Skeletal muscle cell (primary cell): ENCODE measurements around the gene PDS5B.

ENCODE experiments used
- DNase-seq: peaks from one replicate; pipeline ENCODE4 v3.0.0-alpha.2; 2010; ENCODE audit warnings: low read depth
- H3K4me3 ChIP-seq: 2 replicates; pipeline ENCODE4 v1.5.1; 2011; ENCODE audit warnings: low read depth, mild to moderate bottlenecking, control low read depth, low read length, moderate library complexity

Gene PDS5B

DNA sequence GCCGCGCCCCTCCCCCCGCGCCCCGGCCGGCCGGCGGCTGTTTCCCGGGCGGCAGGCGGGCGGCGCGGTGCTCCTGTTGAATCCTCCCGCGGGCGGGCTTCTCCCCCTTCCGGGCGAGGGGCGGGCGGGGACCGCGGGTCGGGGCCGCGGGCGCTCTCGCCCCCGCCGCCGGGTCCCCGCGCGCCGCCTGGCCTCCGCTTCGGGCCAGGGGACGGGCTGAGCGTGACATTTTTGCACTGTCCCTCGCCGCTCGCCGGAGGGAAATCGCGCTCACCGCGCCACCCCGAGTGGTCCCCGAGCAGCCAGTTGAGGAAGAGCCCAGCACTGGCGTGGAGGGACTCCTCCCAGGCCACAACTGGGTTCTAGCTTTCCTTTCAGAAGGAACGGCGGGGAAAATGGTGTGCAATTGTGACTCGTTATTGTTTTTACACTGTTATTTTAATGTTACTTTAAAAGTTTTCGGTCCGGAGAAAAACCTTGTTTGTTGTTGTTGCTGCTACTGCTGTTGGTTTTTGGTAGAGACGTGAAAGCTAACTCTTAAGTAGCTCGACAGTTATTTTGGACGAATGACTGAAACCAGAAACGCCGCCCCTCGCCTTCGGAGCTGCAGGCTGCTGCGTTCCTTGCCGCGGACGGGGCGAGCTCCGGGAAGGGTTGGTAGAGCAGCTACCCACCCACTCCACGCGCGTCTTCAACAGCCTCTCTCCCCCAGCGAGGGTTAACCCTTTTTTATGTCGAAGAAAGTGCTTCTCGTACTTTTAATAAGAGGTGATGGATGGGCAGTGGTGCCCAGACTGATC is 959 bp downstream of the PDS5B start:
- H3K4me3 ChIP-seq = peak overlapping the region; percentile 66
- DNase-seq = peak; percentile 33

DNA sequence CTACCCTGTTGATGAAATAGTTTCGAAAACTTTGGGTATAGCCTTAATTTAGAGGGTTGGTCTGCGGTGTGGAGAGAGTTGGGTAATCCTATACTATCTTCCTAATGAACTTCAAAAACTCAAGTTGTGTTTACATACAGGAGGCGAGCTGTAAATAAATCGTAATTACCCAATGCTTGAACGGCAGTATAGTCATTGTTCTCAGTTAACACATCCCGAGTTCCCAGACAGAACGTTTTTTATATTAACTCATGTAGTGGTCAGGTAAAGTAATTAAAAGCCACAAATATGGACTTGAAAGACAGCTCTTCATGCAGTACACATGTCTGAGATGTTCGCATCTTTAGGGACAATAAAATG is 1.5 kb downstream of the PDS5B start:
- DNase-seq = no peak
- peak overlapping the region; percentile 66 for H3K4me3 ChIP-seq

GRCh38 chr13:32588736-32589135 is 2.5 kb downstream of the PDS5B start:
- peak overlapping the region; percentile 66 for H3K4me3 ChIP-seq
- no peak for DNase-seq

DNA sequence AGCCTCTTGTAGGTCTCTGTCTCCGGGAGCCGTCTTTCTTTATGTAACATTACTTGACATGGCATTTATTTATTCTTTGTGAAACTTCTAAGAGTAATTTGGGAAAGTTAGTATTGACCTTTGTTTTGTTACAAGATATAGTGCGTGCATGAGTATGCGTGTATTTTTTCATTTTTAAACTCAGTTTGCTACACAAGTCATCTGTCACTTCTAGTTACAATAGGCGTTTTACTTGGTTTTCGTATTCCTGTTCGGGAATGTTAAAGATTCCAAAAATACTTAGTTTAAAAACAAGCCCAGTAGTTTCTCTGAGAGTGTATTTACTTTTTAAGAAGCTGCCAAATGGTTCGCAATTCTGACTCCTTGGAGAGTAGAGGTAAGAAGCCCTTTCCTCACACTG is 3.2 kb downstream of the PDS5B start:
- H3K4me3 ChIP-seq = peak overlapping the region; percentile 66
- no peak for DNase-seq

DNA sequence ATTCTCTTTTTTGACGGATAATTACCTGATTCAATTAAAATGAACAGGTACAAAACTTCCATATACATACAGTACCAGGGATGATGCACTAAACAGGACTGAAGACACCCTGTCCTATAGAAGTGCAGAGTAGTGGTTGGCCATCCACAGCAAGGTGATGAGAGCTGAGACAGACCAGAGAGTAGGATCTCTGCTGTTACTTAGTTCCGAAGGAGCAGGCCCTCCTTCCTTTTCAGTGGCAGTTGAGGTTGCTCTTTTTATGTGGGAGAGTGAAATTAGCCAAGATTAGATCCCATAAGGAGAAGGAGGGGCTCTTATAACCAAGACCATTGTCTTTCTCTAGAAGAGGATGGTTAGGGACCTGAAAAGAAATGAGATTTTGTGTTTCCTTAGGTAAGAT is 4.0 kb downstream of the PDS5B start:
- no peak for DNase-seq
- H3K4me3 ChIP-seq = no peak overlapping the region

- H3K4me3 ChIP-seq = no peak overlapping the region
- no peak for DNase-seq
These were observed 5.8 kb downstream of the PDS5B start for GRCh38 chr13:32592082-32592481.

DNA sequence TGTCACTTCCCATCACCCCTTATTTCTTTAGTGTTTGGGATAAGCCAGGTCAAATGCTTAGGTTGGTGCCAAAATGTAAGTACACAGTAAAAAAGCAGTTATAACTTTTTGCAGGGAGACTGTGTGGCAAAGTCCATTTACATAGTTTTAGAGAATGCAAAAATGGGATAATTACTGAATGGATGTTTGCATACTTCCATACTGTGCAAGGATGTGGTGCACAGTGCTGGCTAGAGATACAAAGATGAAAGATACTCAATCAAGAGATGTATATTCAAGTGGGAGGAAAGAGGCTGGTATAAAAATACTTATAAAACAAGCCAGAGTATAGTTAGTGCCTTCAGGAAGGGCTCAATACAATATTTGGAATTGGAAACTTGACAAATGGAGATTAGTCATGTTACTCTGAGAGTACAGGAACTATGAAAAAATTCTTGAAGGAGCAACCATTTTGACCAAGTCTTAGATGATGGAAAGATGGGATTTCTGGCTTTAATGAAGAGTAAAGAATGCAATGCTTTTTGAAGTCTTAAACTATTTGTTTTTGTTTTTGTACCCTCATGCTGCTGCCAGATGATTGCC is 8.0 kb downstream of the PDS5B start:
- DNase-seq = no peak
- H3K4me3 ChIP-seq = no peak overlapping the region

GRCh38 chr13:32595306-32595705 is 9.1 kb downstream of the PDS5B start:
- H3K4me3 ChIP-seq = no peak overlapping the region
- DNase-seq = no peak

DNA sequence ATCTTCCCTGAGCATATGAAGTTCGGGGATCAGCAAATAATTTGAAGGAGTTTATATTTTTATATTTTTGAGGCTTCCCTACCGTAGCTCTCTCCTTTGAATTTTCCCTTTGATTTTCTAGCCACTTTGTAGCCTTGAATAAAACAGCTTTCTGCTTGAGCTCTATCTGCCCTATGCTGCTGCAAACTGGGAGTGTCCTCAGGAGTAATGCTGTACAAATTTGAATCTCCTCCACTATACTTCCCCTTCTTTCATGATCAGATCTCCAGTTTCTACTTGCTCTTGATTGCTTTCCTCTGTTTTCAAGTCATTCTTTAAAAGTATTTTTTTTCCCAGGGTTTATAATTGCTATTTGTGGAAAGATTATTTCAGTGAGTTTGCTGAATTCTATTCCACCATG is 14.6 kb downstream of the PDS5B start:
- DNase-seq = no peak

GRCh38 chr13:32609428-32609827 is 23.2 kb downstream of the PDS5B start:
- no peak for DNase-seq
- H3K4me3 ChIP-seq = no peak overlapping the region

More for the DNA sequence above, 14.6 kb downstream of the PDS5B start:
- H3K4me3 ChIP-seq = no peak overlapping the region

DNA sequence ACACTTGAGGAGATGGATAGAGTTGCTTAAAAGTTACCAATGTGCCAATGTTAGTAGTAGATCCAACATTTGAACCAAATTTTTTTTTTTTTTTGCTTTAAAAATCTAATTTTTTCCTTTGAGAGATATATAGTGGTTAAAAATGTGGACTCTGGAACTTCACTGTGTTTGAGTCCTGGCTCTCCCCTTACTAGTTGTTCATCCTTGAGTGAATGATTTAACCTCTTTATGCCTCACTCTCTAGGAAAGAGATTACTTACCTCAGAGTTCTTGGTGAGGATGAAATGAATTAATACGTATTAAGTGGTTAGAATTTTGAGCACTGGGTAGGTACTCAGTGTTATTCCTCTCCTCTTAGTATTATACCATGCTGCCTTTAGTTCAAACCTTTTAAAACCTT is 24.3 kb downstream of the PDS5B start:
- DNase-seq = no peak
- no peak overlapping the region for H3K4me3 ChIP-seq

GRCh38 chr13:32610977-32611376 is 24.7 kb downstream of the PDS5B start:
- no peak for DNase-seq

GRCh38 chr13:32616883-32617511 is 30.7 kb downstream of the PDS5B start:
- no peak overlapping the region for H3K4me3 ChIP-seq
- DNase-seq = no peak

More at GRCh38 chr13:32610977-32611376, 24.7 kb downstream of the PDS5B start:
- no peak overlapping the region for H3K4me3 ChIP-seq

- no peak for DNase-seq
- H3K4me3 ChIP-seq = no peak overlapping the region
These were observed 36.6 kb downstream of the PDS5B start for GRCh38 chr13:32622827-32623226.

- DNase-seq = no peak
- no peak overlapping the region for H3K4me3 ChIP-seq
These were observed 38.2 kb downstream of the PDS5B start for GRCh38 chr13:32624441-32624840.

- DNase-seq = no peak
- no peak overlapping the region for H3K4me3 ChIP-seq
These were observed 41.5 kb downstream of the PDS5B start for GRCh38 chr13:32627793-32628192.

GRCh38 chr13:32629313-32629712 is 43.1 kb downstream of the PDS5B start:
- no peak for DNase-seq
- H3K4me3 ChIP-seq = no peak overlapping the region

DNA sequence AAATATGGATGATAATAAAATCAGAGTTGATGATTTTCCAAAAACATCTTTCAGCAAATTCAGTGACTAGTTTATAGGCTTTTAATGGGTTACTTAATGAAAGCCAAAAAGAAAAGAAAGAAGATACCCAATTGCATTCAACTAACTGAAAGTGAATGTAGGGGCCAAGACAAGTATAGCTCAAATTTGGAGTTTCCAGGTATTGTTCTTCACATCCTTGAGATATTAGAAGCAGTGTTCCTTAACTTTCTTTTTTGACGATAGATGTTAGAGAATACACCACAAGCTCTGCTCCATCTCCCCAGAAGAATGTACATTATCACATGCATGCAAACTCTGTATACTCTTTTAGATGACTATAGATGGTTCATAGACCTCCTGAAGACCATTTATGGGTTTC is 43.6 kb downstream of the PDS5B start:
- no peak for DNase-seq
- no peak overlapping the region for H3K4me3 ChIP-seq

- no peak for DNase-seq
These were observed 46.2 kb downstream of the PDS5B start for GRCh38 chr13:32632343-32632909.

GRCh38 chr13:32636711-32637110 is 50.5 kb downstream of the PDS5B start:
- H3K4me3 ChIP-seq = no peak overlapping the region
- DNase-seq = no peak

More at GRCh38 chr13:32632343-32632909, 46.2 kb downstream of the PDS5B start:
- no peak overlapping the region for H3K4me3 ChIP-seq
